Measurements from ENCODE around the gene DUSP19. TPM values are rescaled to one million over a fixed set of nuclear protein-coding genes. Genes with fewer than 3 reads are reported as not detected.

DUSP19 gene
- total and polyA plus RNA-seq, 2 of the 8 experiments (the other 6 are each of a cell fraction or from before 2014, with no cell fraction given): 0.73 to 2.3 TPM

GRCh38 chr2:183068561-183068960 is 10.0 kb upstream of the DUSP19 start:
- Histone ChIP-seq H3K4me3 (ENCODE audit: extremely low read depth in 1 of 4, insufficient read depth in 2 of 4, low read depth in 3 of 4, low read length in 4 of 4) (no peak overlapping the region), H2AFZ (ENCODE audit: low read length) (no peak overlapping the region), H3K79me2 (ENCODE audit: control insufficient read depth in 1 of 2, insufficient read depth in 2 of 2, low read length in 2 of 2) (no peaks in the 10 kb centered on the region), H3K79me1 (ENCODE audit: low read depth, low read length) (no peaks in the 10 kb centered on the region), H3K4me1 (replicated peaks in 1 of 4; ENCODE audit: control insufficient read depth in 3 of 4, insufficient read depth in 4 of 4, low read length in 3 of 4) (peaks cover 0 to 1% (median 0%) of the 10 kb centered on the region in 4 experiments; a peak in 2 of 7 replicates), H3K4me2 (ENCODE audit: insufficient read depth in 1 of 2, low read depth in 2 of 2, low read length in 2 of 2) (no peak overlapping the region), H2BK20ac (ENCODE audit: low read length) (no peak overlapping the region), H3K27ac (ENCODE audit: low read depth, low read length) (no peak overlapping the region), H3K14ac (ENCODE audit: insufficient read length) (no peak overlapping the region), H3K9ac (replicated peaks in 1 of 4; ENCODE audit: extremely low read depth in 1 of 4, low read depth in 3 of 4, low read length in 3 of 4) (no peak overlapping the region), H3K56ac (replicated peaks; ENCODE audit: insufficient read length, low read depth, low read length) (no peak overlapping the region), H2BK120ac (replicated peaks; ENCODE audit: low read depth, low read length) (no peak overlapping the region), H3K23me2 (ENCODE audit: low read depth, low read length) (no peaks in the 10 kb centered on the region), H3K27me3 (replicated peaks in 1 of 4; ENCODE audit: control insufficient read depth in 3 of 4, extremely low read depth in 1 of 4, insufficient read depth in 3 of 4, low read length in 3 of 4) (no peaks in the 10 kb centered on the region), H2BK5ac (ENCODE audit: low read depth, low read length) (no peak overlapping the region), H3K23ac (ENCODE audit: insufficient read length) (no peak overlapping the region), H4K8ac (ENCODE audit: extremely low read depth, insufficient read depth, low read length) (no peak overlapping the region), H4K5ac (ENCODE audit: insufficient read length, low read depth, low read length) (no peak overlapping the region), H2BK15ac (ENCODE audit: low read length) (0 out of 2 replicates have a peak overlapping the region, but pooled peaks have one; percentile 29), H3K9me3 (ENCODE audit: insufficient read depth in 2 of 2, low read depth in 1 of 2, low read length in 1 of 2) (peaks cover 12 to 13% of the 10 kb centered on the region in 2 experiments), H3K36me3 (ENCODE audit: control insufficient read depth in 2 of 4, insufficient read depth in 4 of 4, low read length in 3 of 4) (no peaks in the 10 kb centered on the region), H4K91ac (replicated peaks; ENCODE audit: insufficient read length, low read length) (no peak overlapping the region), H2BK12ac (ENCODE audit: low read depth, low read length) (no peak overlapping the region), H4K20me1 (replicated peaks in 1 of 2; ENCODE audit: control insufficient read depth in 1 of 2, insufficient read depth in 2 of 2, low read length in 2 of 2) (no peaks in the 10 kb centered on the region), H2AK5ac (ENCODE audit: low read depth, low read length) (no peak overlapping the region), H3K18ac (ENCODE audit: extremely low read depth, low read length) (no peak overlapping the region), H3K4ac (replicated peaks; ENCODE audit: insufficient read length, low read depth, low read length) (no peak overlapping the region)
- FAIRE-seq (no peak), DNase-seq (ENCODE audit: low read depth in 1 of 2, low spot score in 2 of 2) (no peak)
- POLR2A ChIA-PET (ENCODE audit: partially characterized antibody): interaction anchor here (0.5 to 1.3 kb wide), 2 partner anchors 9 to 10 kb away, joined by 3 to 5 read pairs; partner anchors contain the start of gene DUSP19
- 89% methylated on average over 3 of the region's 3 CpGs; no CpG with 5 or more reads in 1 of the 2 experiments for WGBS, 2 experiments (ENCODE audit: extremely low coverage in 1 of 2, insufficient coverage in 1 of 2, insufficient read length in 1 of 2, insufficient replicate concordance in 2 of 2, low coverage in 1 of 2, low lambda C conversion rate in 2 of 2, missing lambda C conversion rate in 1 of 2)
- CTCF ChIA-PET (ENCODE audit: partially characterized antibody): interaction anchor here (0.7 to 5.0 kb wide), 7 partner anchors 9 to 39 kb away, joined by 3 to 38 read pairs (median 4); partner anchors contain the start of gene DUSP19
- TF ChIP-seq JUND (IDR thresholded peaks at IDR 0.05; ENCODE audit: low read length) (no peak), SUZ12 (IDR thresholded peaks at IDR 0.05; ENCODE audit: low read length) (no peak), NRF1 (IDR thresholded peaks at IDR 0.05; ENCODE audit: low read depth, low read length) (no peak), POU5F1 (IDR thresholded peaks at IDR 0.05; ENCODE audit: low read depth, low read length) (no peak), CBX5 (IDR thresholded peaks at IDR 0.05; ENCODE audit: low read depth, low read length) (no peak), SAP30 (IDR thresholded peaks at IDR 0.05; ENCODE audit: insufficient read depth, insufficient replicate concordance, low read length) (no peak), ZNF274 (IDR thresholded peaks at IDR 0.05; ENCODE audit: borderline replicate concordance, extremely low read depth, low read length) (no peak), RAD21 (IDR thresholded peaks at IDR 0.05 in 1 of 2, conservative IDR thresholded peaks at IDR 0.05 in 1 of 2; ENCODE audit: low read depth in 2 of 2, low read length in 2 of 2) (no peak), ATF2 (IDR thresholded peaks at IDR 0.05; ENCODE audit: low read length) (no peak), RXRA (IDR thresholded peaks at IDR 0.05; ENCODE audit: insufficient read depth, low read depth, low read length) (no peak)
- TF ChIP-seq, protein P1, sequence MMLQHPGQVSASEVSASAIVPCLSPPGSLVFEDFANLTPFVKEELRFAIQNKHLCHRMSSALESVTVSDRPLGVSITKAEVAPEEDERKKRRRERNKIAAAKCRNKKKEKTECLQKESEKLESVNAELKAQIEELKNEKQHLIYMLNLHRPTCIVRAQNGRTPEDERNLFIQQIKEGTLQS (IDR thresholded peaks at IDR 0.05; ENCODE audit: insufficient read depth, low read depth, low read length): no peak
